ENCODE results near the gene CDH13.

The CDH13 gene

DNA sequence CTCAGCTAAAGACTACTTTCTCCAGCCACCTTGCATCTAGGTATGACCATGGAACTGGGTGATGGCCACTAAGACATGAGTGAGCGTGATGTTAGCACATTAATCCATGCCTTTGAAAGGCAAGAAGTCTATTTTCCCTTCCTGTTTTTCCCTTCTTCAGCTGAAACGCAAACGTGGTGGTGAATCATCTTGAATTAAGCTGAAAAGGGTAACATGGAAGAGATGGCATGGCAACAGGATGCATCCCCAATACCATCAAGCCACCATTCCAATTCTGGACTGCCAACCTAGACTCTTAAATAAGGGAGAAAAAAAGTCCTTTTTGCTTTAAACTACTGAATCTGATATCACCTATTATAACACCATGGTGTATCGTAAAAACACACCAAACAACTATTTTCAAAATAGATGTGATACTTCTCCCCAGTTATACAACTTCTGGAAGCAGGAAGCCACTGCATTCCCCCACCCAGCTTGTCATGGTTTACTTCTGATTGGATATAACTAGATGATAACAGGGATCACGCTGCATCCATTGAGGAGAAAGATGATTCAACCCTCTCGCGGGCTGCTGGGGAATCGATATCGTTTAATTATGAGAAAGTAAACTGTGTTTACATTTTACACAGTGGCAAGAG lies 368.6 kb downstream of the CDH13 start:
- no peak for DNase-seq (ENCODE audit: low read depth in 3 of 3)

DNA sequence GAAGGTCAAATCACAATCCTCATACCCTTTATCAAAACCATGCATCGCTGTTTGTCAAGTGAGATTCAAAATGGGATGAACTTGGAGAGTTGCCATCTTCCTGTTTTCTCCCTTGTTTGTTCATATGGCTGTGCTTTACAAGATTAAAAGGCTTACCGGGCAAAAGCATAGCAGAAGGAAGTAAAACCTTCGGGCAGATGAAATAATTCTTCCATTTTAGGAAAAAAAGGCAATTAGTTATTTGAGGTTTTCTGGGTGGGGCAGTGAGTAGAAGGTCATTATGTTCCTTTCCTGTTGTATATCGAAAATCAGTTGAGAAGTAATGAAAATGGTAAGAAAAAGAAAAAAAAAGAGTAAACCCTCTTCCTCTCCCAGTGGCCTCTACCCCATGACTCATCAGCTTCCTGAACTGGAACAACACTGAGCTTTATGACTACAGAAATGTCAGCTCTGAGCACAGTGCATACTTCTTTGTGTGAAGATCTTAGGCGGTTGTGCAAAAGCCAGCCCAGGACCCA lies 369.2 kb downstream of the CDH13 start:
- no peak for DNase-seq (ENCODE audit: low read depth in 3 of 3)

DNA sequence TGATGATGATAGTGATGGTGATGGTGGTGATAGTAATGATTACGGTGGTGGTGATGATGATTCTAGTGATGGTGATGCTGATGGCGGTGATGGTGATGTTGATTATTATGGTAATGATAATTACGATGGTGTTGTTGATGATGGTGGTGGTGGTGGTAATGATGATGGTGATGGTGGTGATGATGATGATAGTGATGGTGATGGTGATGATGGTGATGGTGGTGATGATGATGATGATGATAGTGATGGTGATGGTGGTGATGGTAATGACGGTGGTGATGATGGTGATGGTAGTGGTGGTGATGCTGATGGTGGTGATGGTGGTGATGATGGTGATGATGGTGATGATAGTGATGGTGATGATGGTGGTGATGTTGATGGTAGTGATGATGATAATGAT lies 370.0 kb downstream of the CDH13 start:
- no peak for DNase-seq (ENCODE audit: low read depth in 3 of 3)

DNA sequence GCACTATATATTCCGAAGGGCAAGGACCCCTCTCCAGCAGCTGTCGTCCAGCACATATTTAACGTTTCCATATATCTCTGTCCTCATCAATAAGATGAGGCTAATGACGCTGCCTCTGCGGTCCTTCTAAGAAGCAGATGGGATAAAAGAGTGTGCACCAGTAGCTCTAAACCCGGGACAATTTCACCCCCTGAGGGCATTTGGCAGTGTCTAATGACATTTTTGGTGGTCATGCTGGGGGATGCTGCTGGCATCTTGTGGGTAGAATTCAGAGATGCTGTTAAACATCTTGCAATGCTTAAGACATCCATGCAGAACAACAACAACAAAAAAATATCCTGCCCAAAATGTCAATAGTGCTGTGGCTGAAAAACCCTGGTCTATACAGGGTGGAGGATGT lies 372.9 kb downstream of the CDH13 start:
- DNase-seq (ENCODE audit: low read depth in 3 of 3), result no peak

DNA sequence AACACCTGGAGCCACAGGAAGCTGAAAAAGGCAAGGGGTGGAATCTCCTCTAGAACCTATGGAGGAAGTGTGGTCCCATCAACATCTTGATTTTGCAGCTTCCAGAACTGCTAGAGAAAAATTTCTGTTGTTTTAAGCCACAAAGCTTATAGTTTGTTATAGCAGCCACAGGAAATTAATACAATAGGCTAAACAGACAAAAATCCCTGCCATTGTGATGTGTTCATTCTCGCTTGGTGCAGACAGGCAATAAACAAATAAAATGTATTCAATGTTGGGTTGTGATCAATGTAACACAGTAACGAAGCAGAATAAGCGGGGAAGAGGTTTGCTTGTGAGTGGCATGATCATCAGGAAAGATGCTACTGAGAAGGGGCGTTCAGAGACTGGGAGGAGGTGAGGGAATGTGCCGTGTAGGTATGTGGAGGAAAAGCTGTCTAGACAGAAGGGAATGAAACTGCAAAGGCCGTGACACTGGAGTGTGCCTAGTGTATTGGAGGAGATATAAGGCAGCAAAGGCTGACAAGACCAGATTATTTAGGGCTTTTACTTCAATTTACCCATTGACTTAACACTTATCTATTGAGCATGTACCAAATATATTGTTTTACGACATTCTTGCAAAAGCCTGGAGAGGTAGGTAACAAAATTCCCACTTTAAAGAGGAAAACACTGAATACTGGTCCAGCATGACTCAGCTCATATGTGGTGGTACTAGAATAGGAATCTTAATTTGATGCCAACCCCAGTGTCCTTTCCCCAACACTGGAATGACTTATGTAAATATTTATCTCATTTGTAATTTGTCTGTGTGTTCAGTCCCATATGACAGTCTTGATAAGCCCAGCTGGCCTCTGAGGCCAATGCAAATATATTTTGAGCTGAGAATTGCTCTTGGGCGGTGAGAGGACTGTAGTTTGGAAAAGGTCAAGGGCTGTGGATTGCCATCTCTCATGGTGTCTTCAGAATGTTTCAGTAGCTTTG lies 375.9 kb downstream of the CDH13 start:
- no peak for DNase-seq (ENCODE audit: low read depth in 3 of 3)

DNA sequence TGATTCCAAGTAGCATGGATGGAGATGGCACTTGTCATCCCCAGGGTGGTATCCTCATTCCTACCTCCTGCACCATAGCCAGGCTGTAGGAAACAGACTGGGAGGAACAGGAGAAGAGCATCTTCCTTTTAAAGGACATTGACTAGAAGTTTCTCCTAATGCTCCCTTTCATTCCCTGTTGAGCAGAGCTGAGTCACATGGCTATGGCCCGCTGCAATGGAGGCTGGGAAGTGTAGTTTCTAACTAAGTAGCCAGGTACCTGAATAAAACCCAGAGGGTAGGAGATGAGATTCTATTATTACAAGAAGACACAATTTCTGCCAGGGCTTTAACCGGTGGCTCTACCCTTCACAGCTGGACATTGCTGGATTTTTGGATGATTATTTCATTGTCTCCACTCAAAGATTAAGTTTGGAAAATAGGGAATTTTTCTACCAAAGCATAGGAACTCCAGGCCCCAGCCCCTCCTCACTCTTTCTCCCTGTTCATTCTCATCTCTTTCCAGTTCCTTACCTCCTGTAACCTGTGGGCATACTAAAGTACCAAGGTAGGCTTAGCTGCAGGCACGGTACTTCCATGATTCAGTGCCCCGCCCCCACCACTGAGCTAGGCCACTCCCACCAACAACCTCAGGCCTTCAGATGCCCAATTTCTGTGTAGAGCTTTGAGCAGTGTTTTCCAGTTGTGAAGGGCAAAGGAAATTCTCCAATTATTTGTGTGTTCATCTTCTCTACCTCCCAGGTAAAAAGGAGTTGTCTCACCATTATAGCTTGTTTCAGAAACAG lies 378.3 kb downstream of the CDH13 start:
- no peak for DNase-seq (ENCODE audit: low read depth in 3 of 3)

DNA sequence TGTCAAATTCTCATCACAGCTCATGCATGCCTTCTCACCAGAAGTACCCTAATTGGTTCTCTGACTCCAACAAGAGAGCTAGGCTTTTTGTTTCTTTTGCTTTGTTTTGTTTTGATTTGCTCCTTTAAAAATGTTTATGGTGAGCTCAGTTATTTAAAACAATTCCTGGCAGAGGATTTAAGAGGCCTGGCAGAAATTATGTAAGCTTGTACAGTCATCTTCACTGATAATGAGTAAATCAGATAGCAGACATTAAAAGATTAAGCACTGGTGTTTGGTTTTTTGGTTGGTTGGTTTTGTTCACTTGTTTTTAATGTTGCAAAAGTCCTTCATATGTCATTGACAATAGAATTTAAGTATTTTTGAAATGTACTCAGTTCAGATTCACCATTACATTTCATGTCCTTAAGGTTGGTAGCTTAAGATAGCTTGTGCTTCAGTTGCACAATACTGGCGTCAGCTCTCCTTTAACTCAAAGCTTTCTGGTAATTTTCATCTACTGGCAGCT lies 378.9 kb downstream of the CDH13 start:
- DNase-seq (ENCODE audit: low read depth in 3 of 3), result no peak

DNA sequence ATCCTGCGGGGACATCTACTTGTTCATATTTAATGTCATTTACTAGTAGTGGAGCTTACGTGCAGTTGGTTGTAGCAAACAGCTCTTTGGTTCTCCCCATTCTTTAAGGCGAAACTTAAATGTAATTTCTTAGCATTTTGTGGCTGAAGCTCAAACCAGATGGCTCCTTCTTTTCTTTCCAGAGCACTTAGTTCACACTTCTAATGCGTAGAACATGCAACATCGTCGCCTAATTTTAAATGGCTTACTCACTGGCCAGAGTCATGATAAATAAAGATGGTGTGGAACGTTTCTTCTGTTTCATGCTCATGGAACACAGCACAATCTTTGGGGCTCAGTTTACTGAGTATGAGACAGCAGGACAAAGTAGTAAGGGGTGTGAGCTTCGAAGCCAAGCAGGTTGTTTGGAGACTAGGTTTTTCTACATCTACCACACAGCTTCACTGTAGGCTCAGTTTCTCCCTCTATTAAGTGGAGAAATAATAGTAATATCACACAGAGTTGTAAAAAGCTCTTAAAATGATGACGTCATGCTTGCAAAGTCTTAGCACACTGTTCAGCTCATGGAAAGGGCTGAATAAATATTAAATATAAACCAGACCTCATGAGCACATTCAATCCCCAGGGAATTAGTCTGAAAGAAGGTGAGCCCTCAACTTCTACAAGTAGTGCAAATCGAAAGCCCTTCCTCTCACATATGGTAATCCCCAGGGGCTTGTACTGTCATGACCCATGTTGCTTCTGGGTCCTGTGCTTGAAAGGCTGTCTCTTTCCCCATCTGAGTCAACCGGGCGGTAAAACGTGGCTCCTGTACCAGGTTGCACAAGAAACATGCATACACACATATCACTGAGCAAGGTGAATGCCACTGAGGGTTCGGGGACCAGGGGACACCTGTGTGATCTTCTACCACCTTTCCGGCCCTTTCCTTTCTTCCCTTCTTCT lies 384.3 kb downstream of the CDH13 start:
- no peak for DNase-seq (ENCODE audit: low read depth in 3 of 3)

DNA sequence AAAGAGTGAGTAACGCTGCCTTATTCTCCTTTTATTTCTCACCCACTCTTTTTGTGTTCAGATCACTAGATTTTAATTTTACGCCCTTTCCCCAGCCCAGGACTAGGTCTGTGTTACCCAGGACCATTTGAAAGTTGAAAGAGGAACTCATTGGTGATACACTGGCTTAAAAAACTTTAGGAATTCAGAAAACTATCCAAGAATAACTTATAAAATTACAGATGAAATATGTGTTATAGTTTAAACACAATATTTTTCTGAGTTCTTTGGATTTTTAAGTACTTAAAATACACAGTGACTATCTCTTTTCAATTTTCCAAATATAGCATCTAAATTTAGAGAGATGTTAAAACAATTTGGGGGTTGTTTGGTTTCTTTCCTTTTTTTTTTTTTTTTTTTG lies 385.2 kb downstream of the CDH13 start:
- no peak for DNase-seq (ENCODE audit: low read depth in 3 of 3)

DNA sequence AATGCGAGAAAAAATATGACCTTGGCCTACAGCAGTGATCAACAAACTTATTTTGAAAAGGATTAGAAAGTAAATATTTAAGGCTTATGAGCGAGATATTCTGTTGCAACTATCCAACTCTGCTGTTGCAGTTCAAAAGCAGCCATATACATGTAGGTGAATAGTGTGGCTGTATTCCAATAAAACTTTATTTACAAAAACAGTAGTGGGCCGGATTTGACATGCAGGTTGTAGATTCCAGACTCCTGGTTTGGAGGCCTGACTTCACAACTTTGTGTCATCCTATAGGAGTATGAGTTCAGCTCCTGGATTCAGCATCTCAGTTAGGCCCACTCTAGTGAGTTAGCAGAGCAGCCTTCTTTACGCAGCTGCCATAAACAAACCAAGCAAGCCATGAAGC lies 386.3 kb downstream of the CDH13 start:
- no peak for DNase-seq (ENCODE audit: low read depth in 3 of 3)

DNA sequence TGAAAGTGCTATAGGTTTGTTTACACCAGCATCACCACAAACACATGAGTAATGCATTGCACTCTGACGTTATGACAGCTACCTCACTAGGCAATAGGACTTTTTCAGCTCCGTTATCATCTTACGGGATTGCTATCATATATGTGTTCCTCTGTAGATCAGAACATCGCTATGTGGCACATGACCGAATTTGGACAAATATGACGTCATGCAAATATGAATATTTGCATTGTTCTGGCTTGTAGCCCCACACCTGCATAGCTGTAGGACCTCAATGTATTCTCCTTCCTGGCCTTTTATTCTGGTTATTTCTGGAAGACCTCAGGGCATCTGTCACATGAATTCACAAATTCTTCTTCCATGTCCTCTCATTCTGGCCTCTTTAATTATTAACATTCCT lies 393.2 kb downstream of the CDH13 start:
- no peak for DNase-seq (ENCODE audit: low read depth in 3 of 3)

DNA sequence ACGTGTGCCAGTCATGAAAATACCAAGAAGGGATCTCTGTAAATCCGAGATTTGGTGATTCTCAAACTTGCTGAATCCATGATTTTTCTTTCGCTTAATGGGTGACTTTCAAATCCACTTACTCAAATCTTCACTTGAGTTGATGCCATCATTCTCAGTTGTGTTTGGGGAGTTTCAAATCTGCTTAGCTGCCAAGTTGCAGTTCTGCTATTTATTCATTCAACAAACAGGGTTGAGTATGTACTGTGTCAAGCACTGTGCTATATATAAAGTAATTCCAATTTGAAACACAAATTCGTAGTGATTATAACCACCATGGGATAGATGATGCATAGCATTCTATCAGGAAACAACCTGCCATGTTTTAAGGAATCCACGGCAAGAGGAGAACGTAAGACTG lies 394.3 kb downstream of the CDH13 start:
- DNase-seq (ENCODE audit: low read depth in 3 of 3), result no peak

DNA sequence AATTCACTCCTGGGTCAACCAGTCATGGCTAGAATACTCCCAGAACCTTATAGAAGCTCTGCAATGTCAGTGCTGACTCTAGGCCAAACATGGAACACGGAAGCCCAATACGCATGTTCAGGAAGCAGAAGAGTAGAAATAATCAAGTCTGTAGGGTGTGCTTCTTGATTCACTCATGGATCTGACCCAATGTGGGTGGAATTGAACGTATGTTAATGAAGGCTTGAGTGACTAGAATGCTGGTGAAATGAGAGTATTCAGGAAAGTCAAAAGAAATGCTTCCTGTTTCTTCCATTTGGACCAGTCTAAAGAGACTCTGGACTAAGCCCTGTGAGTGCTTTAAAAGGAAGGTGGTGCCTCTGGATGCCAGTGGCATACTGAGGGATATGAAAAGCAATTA lies 395.0 kb downstream of the CDH13 start:
- no peak for DNase-seq (ENCODE audit: low read depth in 3 of 3)

DNA sequence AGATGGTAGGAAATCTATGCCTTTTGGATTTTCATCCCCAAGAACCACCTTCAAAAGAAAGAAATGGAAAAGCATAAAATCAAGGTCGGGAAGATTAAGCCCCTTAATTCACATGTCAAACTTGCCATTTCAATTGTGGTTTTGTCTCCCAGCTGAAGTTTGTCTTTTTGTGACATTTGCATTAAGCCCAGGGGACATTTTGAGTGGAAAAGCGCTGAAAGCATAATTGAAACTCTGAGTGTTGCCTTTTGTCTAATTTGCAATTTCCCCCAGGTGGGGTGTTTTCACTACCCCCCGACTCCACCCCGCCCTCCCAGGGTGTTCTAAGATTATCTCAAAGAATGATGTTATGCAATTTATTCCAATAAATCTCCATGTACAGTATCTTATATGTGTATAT lies 396.2 kb downstream of the CDH13 start:
- DNase-seq (ENCODE audit: low read depth in 3 of 3), result no peak

DNA sequence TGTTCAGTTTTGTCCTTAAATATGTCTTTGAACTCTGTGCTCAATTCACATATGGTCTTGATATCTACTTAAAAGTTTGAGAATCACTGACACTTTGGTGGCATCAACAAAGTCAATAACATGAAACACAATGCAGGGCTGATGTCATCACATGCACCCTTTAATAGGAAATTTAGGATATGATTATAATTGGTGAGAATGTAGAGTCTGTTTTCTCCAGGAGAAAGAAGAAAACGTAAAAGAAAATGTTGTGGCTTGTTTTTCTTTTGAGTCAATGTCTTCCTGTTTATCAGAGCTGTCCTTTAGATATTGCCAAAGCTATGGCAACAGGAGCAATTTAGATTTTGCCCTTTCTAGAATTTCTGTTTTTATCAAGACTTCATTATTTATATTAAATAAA lies 396.9 kb downstream of the CDH13 start:
- no peak for DNase-seq (ENCODE audit: low read depth in 3 of 3)

DNA sequence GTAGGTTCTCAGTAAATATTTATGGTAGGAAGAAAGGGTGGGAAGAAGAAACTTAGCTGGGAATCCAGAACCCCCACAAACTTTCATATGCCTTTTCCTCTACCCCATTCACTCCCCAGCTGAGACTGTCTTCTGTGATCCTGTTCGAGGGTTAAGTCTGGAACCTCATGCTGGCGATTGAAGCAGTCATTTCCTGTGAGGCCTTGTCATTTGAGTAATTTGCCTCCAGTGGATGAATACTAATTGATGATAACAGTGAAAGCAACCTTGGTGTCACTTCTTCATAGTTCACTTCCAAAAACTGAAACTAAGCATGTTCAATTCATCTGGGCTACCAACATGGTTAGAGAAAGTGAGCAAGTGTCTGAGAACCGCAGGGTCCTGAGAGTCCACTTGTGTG lies 401.2 kb downstream of the CDH13 start:
- DNase-seq (ENCODE audit: low read depth in 3 of 3), result no peak

DNA sequence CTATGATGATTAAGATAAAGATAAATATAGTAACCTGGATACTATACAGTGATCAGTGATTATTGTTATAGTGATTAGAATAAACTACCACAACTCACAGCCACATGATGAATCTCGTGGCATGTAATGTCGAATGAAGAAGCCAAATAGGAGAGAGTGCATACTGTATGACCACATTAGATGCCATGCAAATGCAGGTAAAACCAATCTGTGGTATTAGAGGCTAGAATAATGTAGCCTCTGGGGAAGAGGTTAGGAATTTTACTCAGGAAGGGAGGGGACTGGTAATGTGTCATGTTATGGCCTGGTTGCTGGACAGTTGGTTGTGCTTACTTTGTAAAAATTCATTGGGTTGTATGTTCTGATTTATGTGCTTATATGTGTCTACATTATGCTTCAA lies 402.7 kb downstream of the CDH13 start:
- no peak for DNase-seq (ENCODE audit: low read depth in 3 of 3)

DNA sequence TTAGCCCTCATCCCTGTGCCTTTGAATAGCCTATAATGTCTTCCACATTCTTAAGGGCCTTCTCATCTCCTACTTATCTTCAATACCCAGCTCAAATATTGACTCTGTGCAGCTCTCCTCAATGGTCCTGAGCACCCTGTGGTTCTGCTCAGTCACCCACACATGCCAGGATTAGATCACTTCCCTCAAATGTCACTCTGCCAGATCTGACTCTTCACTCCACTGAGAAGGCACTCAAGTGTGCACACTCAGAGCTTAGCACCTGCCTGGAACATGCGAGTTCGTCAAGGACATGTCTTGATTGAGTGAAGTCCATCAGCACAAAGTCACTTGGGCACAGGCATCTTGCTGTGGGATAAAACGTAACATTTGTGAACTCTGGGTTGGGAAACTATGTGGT lies 404.8 kb downstream of the CDH13 start:
- no peak for DNase-seq (ENCODE audit: low read depth in 3 of 3)

DNA sequence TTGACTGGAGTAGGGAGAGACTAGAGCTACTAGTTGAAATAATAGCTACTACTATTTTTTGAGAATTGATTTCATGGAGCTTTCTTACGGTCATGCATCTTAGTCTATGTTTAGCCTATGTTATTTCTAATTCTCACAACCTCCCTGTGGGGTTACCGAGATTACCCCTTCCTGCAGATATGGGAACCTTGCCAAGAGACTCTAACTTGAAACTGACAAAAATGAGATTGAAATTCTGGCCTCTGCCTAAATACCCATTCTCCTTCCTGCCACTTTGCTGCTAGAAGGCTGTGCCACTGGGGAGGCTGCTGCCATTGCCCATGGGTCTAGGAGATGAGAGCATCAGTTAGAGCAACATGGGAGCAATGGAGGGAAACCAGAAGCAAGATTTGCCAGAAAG lies 410.3 kb downstream of the CDH13 start:
- DNase-seq (ENCODE audit: low read depth in 3 of 3), result no peak

DNA sequence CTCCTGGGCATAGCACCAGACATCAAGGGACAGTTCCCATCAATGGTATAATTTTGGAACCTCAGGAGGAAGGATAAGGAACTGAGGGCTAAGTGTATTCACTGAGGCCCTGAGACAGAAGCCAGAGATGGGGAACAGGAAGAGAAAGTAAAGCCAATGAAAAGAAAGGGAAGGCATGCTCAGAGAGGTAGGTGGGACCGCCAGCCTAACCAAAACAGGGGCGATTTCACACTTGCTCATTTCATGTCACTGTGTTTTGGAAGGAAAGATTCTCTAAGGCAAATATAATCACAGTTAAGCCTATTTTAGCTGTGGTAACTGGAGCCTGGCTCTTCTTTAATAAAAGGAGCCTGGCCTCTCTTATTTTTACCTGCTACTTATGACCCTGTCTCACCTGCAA lies 411.1 kb downstream of the CDH13 start:
- DNase-seq (ENCODE audit: low read depth in 3 of 3), result no peak

DNA sequence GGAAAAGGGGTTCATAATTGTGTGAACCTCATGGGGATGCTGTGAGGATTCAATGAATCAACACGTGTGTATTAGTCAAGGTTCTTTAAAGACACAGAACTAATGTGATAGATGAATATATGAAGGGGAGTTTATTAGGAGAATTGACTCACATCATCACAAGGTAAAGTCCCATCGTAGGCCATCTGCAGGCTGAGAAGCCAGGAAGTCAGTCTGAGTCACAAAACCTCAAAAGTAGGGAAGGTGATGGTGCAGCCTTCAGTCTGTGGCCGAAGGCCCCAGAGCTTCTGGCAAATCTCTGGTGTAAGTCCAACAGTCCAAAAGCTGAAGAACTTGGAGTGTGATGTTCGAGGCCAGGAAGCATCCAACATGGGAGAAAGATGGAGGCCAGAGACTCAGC lies 413.4 kb downstream of the CDH13 start:
- no peak for DNase-seq (ENCODE audit: low read depth in 3 of 3)

Measured in stimulated activated CD4-positive, alpha-beta T cell treated with anti-CD3 and anti-CD28 coated beads, TNF-alpha, amount 100 ng/mL, for 24 hours (primary cell).